K562 (cell line): ENCODE data around the gene ANKMY1. TPM values are rescaled to one million over a fixed set of nuclear protein-coding genes. Genes with fewer than 3 reads are reported as not detected.

Experiments
- ATAC-seq: fragments of 200-7000 bp; cut with Tn5 transposase; 3 replicates; pipeline ENCODE4 v1.9.1; 2020; ENCODE audit warnings: moderate library complexity
- BruUV-seq: library from RNA; stranded (reverse); fragments of 400-500 nt; replicated peaks from 2 replicates; lab custom pipeline; 2021; lab: Mats Ljungman, UMichigan
- CTCF ChIA-PET: fragments of 300-600 bp; formaldehyde crosslinking; extraction: SDS; loops from one replicate; lab custom pipeline; 2021; ENCODE audit warnings: low intra/inter-chr PET ratio; lab: Yijun Ruan, JAX
- POLR2A ChIA-PET: fragments of 300-600, 350-650 bp; sonication (Branson Sonifier 250); formaldehyde crosslinking; extraction: SDS; loops from one replicate; lab custom pipeline; 2021; ENCODE audit warnings: antibody characterized with exemption, inconsistent platforms; lab: Yijun Ruan, JAX
- DNase-seq, 4 experiments: peaks; one replicate each; pipeline versions ENCODE4 v3.0.0 to v3.0.0-alpha.2; 2011 to 2018; ENCODE audit warnings: low spot score in 3 of 4, mixed read lengths in 3 of 4; ENCODE audit errors: extremely low read depth in 1 of 4
- FAIRE-seq: peaks from 2 replicates; lab custom pipeline; 2011; peaks lifted over from hg19 to GRCh38; lab: Jason Lieb, UNC
- H2AFZ ChIP-seq: 2 replicates; pipeline ENCODE4 v1.6.0; 2011; ENCODE audit warnings: low read depth, low read length, control low read depth, inconsistent platforms
- H3K27ac ChIP-seq: fragments of 200-600 bp; 3 replicates; pipeline ENCODE4 v1.8.0; 2011; ENCODE audit warnings: low read depth, mild to moderate bottlenecking, control low read depth, inconsistent platforms, low read length, moderate library complexity, mixed read lengths; ENCODE audit errors: extremely low read depth
- H3K27me3 ChIP-seq, 2 experiments: fragments of 300-600 bp in 1 of 2; 2 replicates in 1 of 2; 3 replicates in 1 of 2; pipeline versions ENCODE4 v1.6.0 to v1.8.0; 2011; ENCODE audit warnings: inconsistent platforms in 2 of 2, low read length in 2 of 2, mild to moderate bottlenecking in 1 of 2, mixed read lengths in 1 of 2, moderate library complexity in 1 of 2; ENCODE audit not compliant: control insufficient read depth in 2 of 2, insufficient read depth in 2 of 2
- H3K36me3 ChIP-seq: fragments of 300-600 bp; 3 replicates; pipeline ENCODE4 v1.8.0; 2011; ENCODE audit warnings: mild to moderate bottlenecking, low read length, inconsistent platforms; ENCODE audit not compliant: control insufficient read depth, insufficient read depth
- H3K4me1 ChIP-seq, 2 experiments: fragments of 200-600 bp in 1 of 2; replicated peaks in 1 of 2; 2 replicates in 1 of 2; 3 replicates in 1 of 2; pipeline versions ENCODE4 v1.5.1 to v1.8.0; 2011; ENCODE audit warnings: inconsistent platforms in 2 of 2, low read length in 2 of 2, mild to moderate bottlenecking in 1 of 2, mixed read lengths in 1 of 2, moderate library complexity in 1 of 2; ENCODE audit not compliant: control insufficient read depth in 2 of 2, insufficient read depth in 2 of 2
- H3K4me2 ChIP-seq: 2 replicates; pipeline ENCODE4 v1.6.1; 2011; ENCODE audit warnings: low read length, control low read depth, inconsistent platforms, mixed read lengths; ENCODE audit not compliant: insufficient read depth
- H3K4me3 ChIP-seq: fragments of 200-600 bp; sonication (generic), shearing (Covaris generic); 2 replicates; pipeline ENCODE4 v1.5.1; 2016; ENCODE audit warnings: control low read depth, inconsistent platforms
- H3K79me2 ChIP-seq: fragments of 200-600 bp; 3 replicates; pipeline ENCODE4 v1.8.0; 2011; ENCODE audit warnings: low read length, inconsistent platforms; ENCODE audit not compliant: control insufficient read depth, insufficient read depth
- H3K9ac ChIP-seq, 2 experiments: 2 replicates each; pipeline versions ENCODE4 v1.6.0 to v1.6.1; 2011; ENCODE audit warnings: low read depth in 2 of 2, low read length in 2 of 2, control low read depth in 1 of 2, inconsistent platforms in 1 of 2, mild to moderate bottlenecking in 1 of 2, mixed read lengths in 1 of 2; ENCODE audit not compliant: insufficient read depth in 1 of 2
- H3K9me1 ChIP-seq: one replicate; pipeline ENCODE4 v1.6.0; 2011; ENCODE audit warnings: inconsistent platforms, mild to moderate bottlenecking, low read length, moderate library complexity; ENCODE audit not compliant: control insufficient read depth, insufficient read depth
- H3K9me3 ChIP-seq: replicated peaks from 2 replicates; pipeline ENCODE4 v1.5.1; 2011; ENCODE audit warnings: low read depth, low read length, inconsistent platforms; ENCODE audit not compliant: control insufficient read depth, insufficient read depth
- H4K20me1 ChIP-seq: replicated peaks from 2 replicates; pipeline ENCODE4 v1.6.1; 2011; ENCODE audit warnings: low read length, inconsistent platforms, mixed read lengths; ENCODE audit not compliant: control insufficient read depth, insufficient read depth
- BRD4 ChIP-seq: fragments of 200-600 bp; sonication (generic); IDR thresholded peaks from 2 replicates; pipeline ENCODE4 v1.6.1; 2017; ENCODE audit warnings: inconsistent platforms
- DPF2 ChIP-seq: fragments of 450-650 bp; IDR thresholded peaks from 2 replicates; pipeline ENCODE4 v1.6.1; 2016
- FIP1L1 ChIP-seq: fragments of 200-400 bp; formaldehyde crosslinking; IDR thresholded peaks from 2 replicates; pipeline ENCODE4 v1.6.1; 2018; ENCODE audit warnings: mild to moderate bottlenecking, low read depth, low read length; ENCODE audit not compliant: poor library complexity, severe bottlenecking
- MAZ ChIP-seq, 2 experiments: fragments of 450-650 bp in 1 of 2; sonication (generic) in 1 of 2; formaldehyde crosslinking; IDR thresholded peaks in 1 of 2; conservative IDR thresholded peaks in 1 of 2; 2 replicates each; pipeline versions ENCODE4 v1.4.0 to v1.5.0; 2020; ENCODE audit warnings: mild to moderate bottlenecking in 1 of 2, missing genetic modification reagents in 1 of 2
- NR2C2 ChIP-seq, 2 experiments: fragments of 200-800 bp in 1 of 2; sonication (Bioruptor generic) in 1 of 2; sonication (generic) in 1 of 2; formaldehyde crosslinking in 1 of 2; IDR thresholded peaks; 2 replicates each; pipeline versions ENCODE4 v1.6.1 to v1.8.0; 2016 to 2022; ENCODE audit warnings: mild to moderate bottlenecking in 1 of 2, missing compliant biosample characterization in 1 of 2, missing genetic modification characterization in 1 of 2, missing genetic modification reagents in 1 of 2
- RAD51 ChIP-seq: fragments of 450-650 bp; IDR thresholded peaks from 2 replicates; pipeline ENCODE4 v1.7.1; 2016; ENCODE audit warnings: low read depth, mild to moderate bottlenecking, borderline replicate concordance
- SIN3B ChIP-seq: fragments of 450-650 bp; IDR thresholded peaks from 2 replicates; pipeline ENCODE4 v1.6.1; 2017; ENCODE audit warnings: low read depth, mild to moderate bottlenecking, moderate library complexity
- ZBTB7A ChIP-seq: IDR thresholded peaks from 2 replicates; pipeline ENCODE4 v1.6.1; 2011; ENCODE audit warnings: low read depth, mild to moderate bottlenecking, low read length, moderate library complexity, borderline replicate concordance; ENCODE audit not compliant: control insufficient read depth
- WGBS: fragments of 100-300 bp; shearing (Covaris generic); methylation state at CpG from one replicate; pipeline ENCODE4 v1.1.6; 2016; ENCODE audit warnings: low coverage, mixed read lengths; ENCODE audit not compliant: insufficient coverage; ENCODE audit errors: missing lambda C conversion rate; 5-methylcytosine and 5-hydroxymethylcytosine counted together
- in situ Hi-C: fragments of 300-500 bp; cut with MboI; formaldehyde crosslinking; loops from 4 replicates; pipeline ENCODE4 v1.15.0; 2018; ENCODE audit warnings: inconsistent platforms, mixed read lengths
- intact Hi-C: fragments of 100-400 bp; cut with micrococcal nuclease; formaldehyde crosslinking; loops from 2 replicates; pipeline ENCODE4 v1.14.2; 2022
- polyA plus RNA-seq, 8 experiments: library from polyadenylated mRNA; depleted of rRNA in 4 of 8; stranded (reverse) in 5 of 8; unstranded in 3 of 8; fragments of >200 nt; fragmentation: Nextera tagmentation in 2 of 8; fragmentation: Illumina TruSeq in 1 of 8; extraction: Ambion mirVana in 2 of 8; extraction: Trizol in 1 of 8; gene quantifications; 2 replicates each; pipeline versions ENCODE4 v1.2.1 to v1.2.3, GENCODE V29; 2011 to 2014; ENCODE audit warnings: inconsistent platforms in 1 of 8, missing spikeins in 1 of 8
- total RNA-seq, 7 experiments: library from RNA; depleted of rRNA in 6 of 7; stranded (reverse); fragments of >200 nt in 6 of 7; fragmentation: Illumina TruSeq in 2 of 7; extraction: Trizol in 2 of 7; gene quantifications; 2 replicates each; pipeline versions ENCODE4 v1.2.1 to v1.2.3, GENCODE V29; 2011 to 2021; ENCODE audit warnings: low replicate concordance in 1 of 7
- TF ChIP-seq, protein P1 (sequence below): fragments of 250-450 bp; sonication (Bioruptor Pico); IDR thresholded peaks from 2 replicates; pipeline ENCODE4 v1.5.0; 2021; ENCODE audit warnings: mild to moderate bottlenecking, moderate library complexity
- TF ChIP-seq, protein P2 (sequence below): sonication (generic); formaldehyde crosslinking; IDR thresholded peaks from 2 replicates; pipeline ENCODE4 v1.8.0; 2022; ENCODE audit warnings: mild to moderate bottlenecking, missing genetic modification reagents
- TF ChIP-seq, protein P3 (sequence below): fragments of 450-650 bp; formaldehyde crosslinking; conservative IDR thresholded peaks from 2 replicates; pipeline ENCODE4 v1.4.0; 2022; ENCODE audit warnings: mild to moderate bottlenecking, missing genetic modification characterization
- TF ChIP-seq, protein P4 (sequence below): fragments of 250-450 bp; sonication (Bioruptor Pico); IDR thresholded peaks from 2 replicates; pipeline ENCODE4 v1.9.0; 2021; ENCODE audit warnings: mild to moderate bottlenecking, inconsistent platforms

ANKMY1 gene
- total and polyA plus RNA-seq, 9 of the 15 experiments (the other 6 are each of a cell fraction or from before 2014, with no cell fraction given), result 0.75 to 15.1 (median 11.7) TPM

DNA sequence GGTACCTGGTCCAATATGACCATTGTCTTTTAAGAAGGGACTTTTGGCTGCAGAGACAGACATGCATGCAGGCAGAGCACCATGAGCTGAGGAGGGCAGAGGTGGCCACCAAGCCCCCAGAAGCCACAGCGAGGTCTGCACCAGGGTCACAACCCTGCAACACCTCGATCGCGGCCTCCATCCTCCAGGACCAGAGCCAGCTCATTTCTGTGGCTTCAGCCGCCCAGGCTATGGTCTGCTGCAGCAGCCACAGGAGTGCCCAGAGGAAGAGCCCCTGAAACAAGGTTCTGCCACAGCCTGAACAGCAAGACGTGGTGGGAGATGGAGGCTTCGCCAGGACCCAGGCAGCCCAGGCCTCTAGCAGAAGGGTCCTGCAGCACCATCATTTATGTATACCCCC lies 53.9 kb downstream of the ANKMY1 start:
- no peaks in the 10 kb centered on the region for H4K20me1 ChIP-seq
- H3K4me3 ChIP-seq, result no peak overlapping the region
- no peak overlapping the region for H3K9ac ChIP-seq
- BruUV-seq, result no TSS peak
- CTCF ChIA-PET, result no interaction called here
- FAIRE-seq (no peak), DNase-seq (no peak), ATAC-seq (no peak)
- no peaks in the 10 kb centered on the region for H3K9me3 ChIP-seq
- intact Hi-C loops, result no loop called here
- H3K27ac ChIP-seq, result no peak overlapping the region
- H3K4me2 ChIP-seq, result no peak overlapping the region
- H3K27me3 ChIP-seq, result no peaks in the 10 kb centered on the region
- POLR2A ChIA-PET, result interaction anchor here (0.6 kb wide), 1 partner anchor 25 kb away, joined by 3 read pairs; no protein-coding TSS in a partner anchor
- no peak overlapping the region for H2AFZ ChIP-seq
- no peaks in the 10 kb centered on the region for H3K9me1 ChIP-seq
- H3K4me1 ChIP-seq, result peaks cover 0 to 6% of the 10 kb centered on the region in 2 experiments; a peak in 1 of 5 replicates
- no peaks in the 10 kb centered on the region for H3K79me2 ChIP-seq
- WGBS, result 83% methylated on average over 1 of the region's 7 CpGs
- in situ Hi-C loops, result no loop called here
- peaks cover 16% of the 10 kb centered on the region; the same call in 2 of the 3 replicates for H3K36me3 ChIP-seq
- TF ChIP-seq, protein P1, sequence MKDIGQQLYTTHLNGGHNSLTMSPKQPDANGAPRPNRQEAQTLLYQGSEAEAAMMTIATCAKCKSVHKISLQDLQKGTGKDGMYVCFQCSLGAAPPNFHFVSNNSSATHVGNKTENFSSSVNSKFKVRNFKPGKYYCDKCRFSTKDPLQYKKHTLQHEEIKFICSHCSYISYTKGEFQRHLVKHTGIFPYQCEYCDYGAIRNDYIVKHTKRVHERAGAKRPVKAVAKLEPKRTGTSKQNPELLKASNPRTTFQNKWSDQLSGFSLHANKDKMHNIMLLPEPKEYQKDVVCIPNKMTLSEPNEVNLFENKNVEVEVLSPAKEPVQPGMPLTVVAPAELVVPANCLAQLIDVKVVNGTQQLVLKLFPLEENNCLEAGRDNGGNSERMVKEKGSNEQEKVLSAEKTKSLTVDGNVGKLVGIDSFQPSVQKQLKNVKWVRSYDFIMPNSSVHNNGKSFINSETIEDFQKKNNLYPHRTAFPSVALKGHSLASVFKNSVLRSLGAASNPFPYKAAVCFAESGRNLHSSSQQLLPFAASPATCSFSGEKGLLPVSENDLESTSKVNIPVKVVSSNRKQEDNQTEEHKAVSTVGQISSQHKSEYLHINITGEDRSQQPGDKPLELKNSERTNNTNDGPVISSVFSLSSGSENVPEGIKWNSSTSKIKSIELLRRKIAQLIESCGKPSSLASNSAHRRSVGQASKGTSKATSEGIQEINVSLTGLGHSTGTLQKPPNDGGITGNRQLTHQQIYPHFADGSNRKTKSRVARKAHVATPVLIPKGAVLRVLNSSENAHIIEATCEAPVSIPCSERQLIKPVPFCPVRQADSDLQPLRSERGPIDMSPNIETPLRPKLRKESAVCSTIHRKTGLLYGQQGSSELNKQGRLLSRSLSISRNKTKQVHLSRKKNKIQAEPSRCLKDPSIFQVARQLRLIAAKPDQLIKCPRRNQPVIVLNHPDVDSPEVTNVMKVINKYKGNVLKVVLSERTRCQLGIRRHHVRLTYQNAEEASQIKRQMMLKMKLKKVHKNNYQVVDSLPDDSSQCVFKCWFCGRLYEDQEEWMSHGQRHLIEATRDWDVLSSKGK (CRISPR knock-in tag), result no peak
- TF ChIP-seq, protein P2, sequence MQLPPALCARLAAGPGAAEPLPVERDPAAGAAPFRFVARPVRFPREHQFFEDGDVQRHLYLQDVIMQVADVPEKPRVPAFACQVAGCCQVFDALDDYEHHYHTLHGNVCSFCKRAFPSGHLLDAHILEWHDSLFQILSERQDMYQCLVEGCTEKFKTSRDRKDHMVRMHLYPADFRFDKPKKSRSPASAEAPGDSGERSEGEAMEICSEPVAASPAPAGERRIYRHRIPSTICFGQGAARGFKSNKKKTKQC (CRISPR knock-in tag), result no peak
- TF ChIP-seq RAD51 (no peak), DPF2 (no peak), SIN3B (no peak), MAZ (CRISPR knock-in tag; conservative IDR thresholded peaks at IDR 0.05 in 1 of 2, IDR thresholded peaks at IDR 0.05 in 1 of 2) (no peak), NR2C2 (CRISPR knock-in tag; IDR thresholded peaks at IDR 0.05) (no peak), NR2C2 (tag; IDR thresholded peaks at IDR 0.05) (no peak), ZBTB7A (no peak), BRD4 (no peak), FIP1L1 (no peak)
- TF ChIP-seq, protein P3, sequence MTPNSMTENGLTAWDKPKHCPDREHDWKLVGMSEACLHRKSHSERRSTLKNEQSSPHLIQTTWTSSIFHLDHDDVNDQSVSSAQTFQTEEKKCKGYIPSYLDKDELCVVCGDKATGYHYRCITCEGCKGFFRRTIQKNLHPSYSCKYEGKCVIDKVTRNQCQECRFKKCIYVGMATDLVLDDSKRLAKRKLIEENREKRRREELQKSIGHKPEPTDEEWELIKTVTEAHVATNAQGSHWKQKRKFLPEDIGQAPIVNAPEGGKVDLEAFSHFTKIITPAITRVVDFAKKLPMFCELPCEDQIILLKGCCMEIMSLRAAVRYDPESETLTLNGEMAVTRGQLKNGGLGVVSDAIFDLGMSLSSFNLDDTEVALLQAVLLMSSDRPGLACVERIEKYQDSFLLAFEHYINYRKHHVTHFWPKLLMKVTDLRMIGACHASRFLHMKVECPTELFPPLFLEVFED (CRISPR knock-in tag), result no peak
- TF ChIP-seq, protein P4, sequence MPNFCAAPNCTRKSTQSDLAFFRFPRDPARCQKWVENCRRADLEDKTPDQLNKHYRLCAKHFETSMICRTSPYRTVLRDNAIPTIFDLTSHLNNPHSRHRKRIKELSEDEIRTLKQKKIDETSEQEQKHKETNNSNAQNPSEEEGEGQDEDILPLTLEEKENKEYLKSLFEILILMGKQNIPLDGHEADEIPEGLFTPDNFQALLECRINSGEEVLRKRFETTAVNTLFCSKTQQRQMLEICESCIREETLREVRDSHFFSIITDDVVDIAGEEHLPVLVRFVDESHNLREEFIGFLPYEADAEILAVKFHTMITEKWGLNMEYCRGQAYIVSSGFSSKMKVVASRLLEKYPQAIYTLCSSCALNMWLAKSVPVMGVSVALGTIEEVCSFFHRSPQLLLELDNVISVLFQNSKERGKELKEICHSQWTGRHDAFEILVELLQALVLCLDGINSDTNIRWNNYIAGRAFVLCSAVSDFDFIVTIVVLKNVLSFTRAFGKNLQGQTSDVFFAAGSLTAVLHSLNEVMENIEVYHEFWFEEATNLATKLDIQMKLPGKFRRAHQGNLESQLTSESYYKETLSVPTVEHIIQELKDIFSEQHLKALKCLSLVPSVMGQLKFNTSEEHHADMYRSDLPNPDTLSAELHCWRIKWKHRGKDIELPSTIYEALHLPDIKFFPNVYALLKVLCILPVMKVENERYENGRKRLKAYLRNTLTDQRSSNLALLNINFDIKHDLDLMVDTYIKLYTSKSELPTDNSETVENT (CRISPR knock-in tag), result no peak
